Neural cell (in vitro differentiated cells): Measurements from ENCODE around the gene GABRA4.

ENCODE experiments used
- EP300 ChIP-seq: fragments of 450-650 bp; conservative IDR thresholded peaks from 2 replicates; pipeline ENCODE4 v1.6.1; 2014; ENCODE audit warnings: antibody characterized with exemption, mild to moderate bottlenecking, moderate library complexity; ENCODE audit not compliant: poor library complexity, severe bottlenecking
- POLR2AphosphoS5 ChIP-seq: IDR thresholded peaks from 2 replicates; pipeline ENCODE4 v1.6.1; 2012
- RAD21 ChIP-seq: fragments of 450-650 bp; conservative IDR thresholded peaks from 2 replicates; pipeline ENCODE4 v1.6.1; 2014; ENCODE audit warnings: antibody characterized with exemption, mild to moderate bottlenecking, moderate library complexity
- SMC3 ChIP-seq: fragments of 450-650 bp; conservative IDR thresholded peaks from 2 replicates; pipeline ENCODE4 v1.6.1; 2014; ENCODE audit warnings: antibody characterized with exemption, mild to moderate bottlenecking, moderate library complexity; ENCODE audit not compliant: poor library complexity
- TF ChIP-seq, protein P1 (sequence below): fragments of 450-650 bp; IDR thresholded peaks from 2 replicates; pipeline ENCODE4 v1.5.1; 2014; ENCODE audit warnings: antibody characterized with exemption, mild to moderate bottlenecking, moderate library complexity; ENCODE audit not compliant: poor library complexity, severe bottlenecking

DNA sequence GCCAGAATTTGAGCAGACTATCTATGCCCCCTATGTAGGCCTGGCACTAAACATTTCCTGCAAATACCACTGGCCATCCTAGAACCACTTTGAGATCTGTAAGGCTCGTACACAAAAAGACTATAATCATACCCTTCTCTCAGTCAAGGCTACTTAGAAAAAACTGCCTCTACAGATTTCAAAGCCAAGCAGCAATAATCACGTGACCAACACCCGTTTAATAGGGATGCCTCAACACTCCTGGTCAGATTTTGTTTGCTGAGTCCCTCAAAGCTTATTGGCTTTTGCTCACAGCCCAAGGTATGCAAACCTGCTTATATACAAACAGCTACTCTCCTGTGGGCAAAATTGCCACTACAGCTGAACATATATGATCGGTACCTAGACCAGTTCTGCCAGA lies 85.2 kb downstream of the GABRA4 start:
- no peak for TF ChIP-seq POLR2AphosphoS5
- TF ChIP-seq, protein P1, sequence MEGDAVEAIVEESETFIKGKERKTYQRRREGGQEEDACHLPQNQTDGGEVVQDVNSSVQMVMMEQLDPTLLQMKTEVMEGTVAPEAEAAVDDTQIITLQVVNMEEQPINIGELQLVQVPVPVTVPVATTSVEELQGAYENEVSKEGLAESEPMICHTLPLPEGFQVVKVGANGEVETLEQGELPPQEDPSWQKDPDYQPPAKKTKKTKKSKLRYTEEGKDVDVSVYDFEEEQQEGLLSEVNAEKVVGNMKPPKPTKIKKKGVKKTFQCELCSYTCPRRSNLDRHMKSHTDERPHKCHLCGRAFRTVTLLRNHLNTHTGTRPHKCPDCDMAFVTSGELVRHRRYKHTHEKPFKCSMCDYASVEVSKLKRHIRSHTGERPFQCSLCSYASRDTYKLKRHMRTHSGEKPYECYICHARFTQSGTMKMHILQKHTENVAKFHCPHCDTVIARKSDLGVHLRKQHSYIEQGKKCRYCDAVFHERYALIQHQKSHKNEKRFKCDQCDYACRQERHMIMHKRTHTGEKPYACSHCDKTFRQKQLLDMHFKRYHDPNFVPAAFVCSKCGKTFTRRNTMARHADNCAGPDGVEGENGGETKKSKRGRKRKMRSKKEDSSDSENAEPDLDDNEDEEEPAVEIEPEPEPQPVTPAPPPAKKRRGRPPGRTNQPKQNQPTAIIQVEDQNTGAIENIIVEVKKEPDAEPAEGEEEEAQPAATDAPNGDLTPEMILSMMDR: no peak
- TF ChIP-seq RAD21: no peak
- TF ChIP-seq SMC3: no peak
- TF ChIP-seq EP300: no peak
